HepG2 (cell line): ENCODE data around the gene CSNK1D. TPM values are rescaled to one million over a fixed set of nuclear protein-coding genes. Genes with fewer than 3 reads are reported as not detected.

Experiments used
- AGO2 ChIP-seq: fragments of 200-400 bp; formaldehyde crosslinking; optimal IDR thresholded peaks from 2 replicates; pipeline ENCODE3; 2017; ENCODE audit warnings: mild to moderate bottlenecking, low read depth, low read length, moderate library complexity
- ARNT2 ChIP-seq: sonication (generic); formaldehyde crosslinking; IDR thresholded peaks from 2 replicates; pipeline ENCODE4 v1.8.0; 2022; ENCODE audit warnings: mild to moderate bottlenecking, low read depth, missing genetic modification reagents, moderate library complexity
- ARNTL ChIP-seq: sonication (generic); formaldehyde crosslinking; IDR thresholded peaks from 2 replicates; pipeline ENCODE4 v1.4.0; 2020; ENCODE audit warnings: mild to moderate bottlenecking, missing genetic modification reagents
- CBX1 ChIP-seq: IDR thresholded peaks from one replicate; pipeline ENCODE4 v1.6.1; 2016; ENCODE audit warnings: antibody characterized with exemption, low read depth
- DNMT3B ChIP-seq: conservative IDR thresholded peaks from 2 replicates; pipeline ENCODE4 v1.6.1; 2016; ENCODE audit warnings: missing biosample characterization, control low read depth
- HMGA1 ChIP-seq: sonication (generic); formaldehyde crosslinking; conservative IDR thresholded peaks from 2 replicates; pipeline ENCODE4 v1.4.0; 2020; ENCODE audit warnings: missing genetic modification reagents
- ISL2 ChIP-seq: sonication (generic); formaldehyde crosslinking; IDR thresholded peaks from 2 replicates; pipeline ENCODE4 v1.5.0; 2020; ENCODE audit warnings: missing genetic modification reagents
- KLF6 ChIP-seq: IDR thresholded peaks from 2 replicates; pipeline ENCODE4 v1.8.0; 2016; ENCODE audit warnings: missing biosample characterization, missing genetic modification reagents
- MEF2D ChIP-seq: sonication (generic); formaldehyde crosslinking; IDR thresholded peaks from 2 replicates; pipeline ENCODE4 v1.5.1; 2020; ENCODE audit warnings: mild to moderate bottlenecking, missing genetic modification reagents
- MYC ChIP-seq: sonication (generic); formaldehyde crosslinking; IDR thresholded peaks from 2 replicates; pipeline ENCODE4 v1.9.0; 2021; ENCODE audit warnings: missing genetic modification reagents, borderline replicate concordance
- NCOA1 ChIP-seq: sonication (generic); formaldehyde crosslinking; IDR thresholded peaks from 2 replicates; pipeline ENCODE4 v1.9.0; 2021; ENCODE audit warnings: missing genetic modification reagents
- NR2F6 ChIP-seq, 2 experiments: IDR thresholded peaks; 2 replicates each; pipeline ENCODE4 v1.6.1; 2016; ENCODE audit warnings: antibody characterized with exemption in 1 of 2, mild to moderate bottlenecking in 1 of 2
- POGZ ChIP-seq: sonication (generic); formaldehyde crosslinking; IDR thresholded peaks from 2 replicates; pipeline ENCODE4 v1.4.0; 2020; ENCODE audit warnings: mild to moderate bottlenecking, missing genetic modification reagents
- RFX1 ChIP-seq: fragments of 450-650 bp; IDR thresholded peaks from 2 replicates; pipeline ENCODE4 v1.6.1; 2017
- SRY ChIP-seq: sonication (generic); formaldehyde crosslinking; IDR thresholded peaks from 2 replicates; pipeline ENCODE4 v1.8.0; 2022; ENCODE audit warnings: mild to moderate bottlenecking, missing genetic modification reagents
- TCF7L2 ChIP-seq: IDR thresholded peaks from 2 replicates; pipeline ENCODE4 v1.6.1; 2011; ENCODE audit warnings: mild to moderate bottlenecking, low read depth, low read length, moderate library complexity
- ZBTB42 ChIP-seq: sonication (generic); formaldehyde crosslinking; IDR thresholded peaks from 2 replicates; pipeline ENCODE4 v1.5.0; 2020; ENCODE audit warnings: mild to moderate bottlenecking, missing genetic modification reagents
- ZKSCAN8 ChIP-seq: IDR thresholded peaks from 2 replicates; pipeline ENCODE4 v1.6.1; 2016; ENCODE audit warnings: borderline replicate concordance, missing genetic modification reagents, missing compliant biosample characterization
- ZNF121 ChIP-seq: sonication (generic); formaldehyde crosslinking; IDR thresholded peaks from 2 replicates; pipeline ENCODE4 v1.5.0; 2020; ENCODE audit warnings: mild to moderate bottlenecking, missing genetic modification reagents
- ZNF251 ChIP-seq: sonication (generic); formaldehyde crosslinking; IDR thresholded peaks from 2 replicates; pipeline ENCODE4 v1.9.0; 2021; ENCODE audit warnings: mild to moderate bottlenecking, missing genetic modification reagents
- ZNF496 ChIP-seq: sonication (generic); formaldehyde crosslinking; IDR thresholded peaks from 2 replicates; pipeline ENCODE4 v1.8.1; 2023; ENCODE audit warnings: mild to moderate bottlenecking, moderate library complexity, missing genetic modification reagents; ENCODE audit not compliant: insufficient replicate concordance
- polyA plus RNA-seq, 8 experiments: library from polyadenylated mRNA; depleted of rRNA in 3 of 8; stranded (reverse) in 7 of 8; unstranded in 1 of 8; fragments of >200 nt; fragmentation: Illumina TruSeq in 4 of 8; extraction: Trizol in 4 of 8; gene quantifications; 2 replicates each; pipeline versions ENCODE4 v1.2.1 to v1.2.3, GENCODE V29; 2011 to 2016; ENCODE audit warnings: low read depth in 4 of 8, missing spikeins in 1 of 8, mixed read lengths in 1 of 8; ENCODE audit not compliant: insufficient read depth in 1 of 8
- total RNA-seq, 5 experiments: library from RNA; depleted of rRNA; stranded (reverse); fragments of >200 nt; fragmentation: Illumina TruSeq; extraction: Trizol; gene quantifications; 2 replicates each; pipeline ENCODE4 v1.2.3, GENCODE V29; 2016; ENCODE audit warnings: low read depth in 1 of 5
- TF ChIP-seq, protein P1 (sequence below): sonication (generic); formaldehyde crosslinking; IDR thresholded peaks from 2 replicates; pipeline ENCODE4 v1.4.0; 2020; ENCODE audit warnings: low read depth, missing genetic modification reagents
- TF ChIP-seq, protein P2 (sequence below): sonication (generic); formaldehyde crosslinking; IDR thresholded peaks from 2 replicates; pipeline ENCODE4 v1.4.0; 2020; ENCODE audit warnings: mild to moderate bottlenecking, missing genetic modification reagents
- TF ChIP-seq, protein P3 (sequence below): IDR thresholded peaks from 2 replicates; pipeline ENCODE4 v1.6.1; 2016
- TF ChIP-seq, protein P4 (sequence below): sonication (generic); formaldehyde crosslinking; IDR thresholded peaks from 2 replicates; pipeline ENCODE4 v1.8.1; 2023; ENCODE audit warnings: mild to moderate bottlenecking, moderate library complexity, missing genetic modification reagents

CSNK1D gene
- total and polyA plus RNA-seq, 2 of the 13 experiments (the other 11 are each of a cell fraction or from before 2014, with no cell fraction given), result 31.5 to 128 TPM

DNA sequence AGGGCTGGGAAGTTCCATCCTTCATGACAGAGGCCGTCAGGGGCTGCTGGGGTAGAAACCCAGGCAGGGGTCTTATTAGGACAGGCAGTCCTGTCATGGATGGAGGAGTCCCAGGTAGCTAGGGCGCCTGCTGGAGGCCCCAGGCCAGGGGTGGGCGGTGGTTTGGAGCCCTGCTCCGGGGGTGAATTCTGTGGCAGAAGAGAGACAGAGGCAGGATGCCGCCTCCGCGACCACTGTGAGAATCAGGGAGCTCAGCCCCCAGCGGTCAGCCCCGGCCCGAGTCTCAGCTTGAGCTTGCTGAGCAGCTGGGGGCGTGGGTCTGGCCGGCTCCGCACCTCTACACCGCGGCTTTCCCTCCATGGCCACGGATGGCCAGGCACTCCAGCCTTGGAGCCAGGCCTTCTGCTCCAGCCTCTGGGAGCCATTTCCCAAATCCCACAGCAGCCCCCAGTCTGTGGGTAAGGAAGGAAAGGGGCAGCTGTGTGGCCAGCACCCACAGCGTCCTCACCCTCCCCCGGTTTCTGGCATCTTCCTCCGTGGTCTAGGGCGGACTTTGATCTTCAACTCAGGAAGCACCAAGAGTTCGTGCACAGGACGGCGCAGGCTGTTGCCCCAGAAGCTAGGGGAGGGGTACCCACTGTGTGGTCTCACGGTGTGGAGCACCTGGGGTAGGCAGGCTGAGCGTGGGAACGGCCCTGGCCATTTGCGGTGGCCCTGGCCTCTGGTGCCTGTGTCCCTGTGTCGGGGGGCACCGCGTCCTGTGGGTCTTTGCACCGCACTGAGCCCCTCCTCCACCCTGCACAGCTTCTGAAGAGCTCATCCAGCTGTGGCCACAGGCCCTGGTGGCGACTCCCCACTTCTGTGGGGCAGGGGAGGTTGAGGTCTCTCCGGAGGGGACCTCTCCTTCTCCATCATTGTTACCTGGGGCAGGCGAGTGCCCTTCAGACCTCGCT, 29.8 kb upstream of the CSNK1D start (continued):
- TF ChIP-seq, protein P1, sequence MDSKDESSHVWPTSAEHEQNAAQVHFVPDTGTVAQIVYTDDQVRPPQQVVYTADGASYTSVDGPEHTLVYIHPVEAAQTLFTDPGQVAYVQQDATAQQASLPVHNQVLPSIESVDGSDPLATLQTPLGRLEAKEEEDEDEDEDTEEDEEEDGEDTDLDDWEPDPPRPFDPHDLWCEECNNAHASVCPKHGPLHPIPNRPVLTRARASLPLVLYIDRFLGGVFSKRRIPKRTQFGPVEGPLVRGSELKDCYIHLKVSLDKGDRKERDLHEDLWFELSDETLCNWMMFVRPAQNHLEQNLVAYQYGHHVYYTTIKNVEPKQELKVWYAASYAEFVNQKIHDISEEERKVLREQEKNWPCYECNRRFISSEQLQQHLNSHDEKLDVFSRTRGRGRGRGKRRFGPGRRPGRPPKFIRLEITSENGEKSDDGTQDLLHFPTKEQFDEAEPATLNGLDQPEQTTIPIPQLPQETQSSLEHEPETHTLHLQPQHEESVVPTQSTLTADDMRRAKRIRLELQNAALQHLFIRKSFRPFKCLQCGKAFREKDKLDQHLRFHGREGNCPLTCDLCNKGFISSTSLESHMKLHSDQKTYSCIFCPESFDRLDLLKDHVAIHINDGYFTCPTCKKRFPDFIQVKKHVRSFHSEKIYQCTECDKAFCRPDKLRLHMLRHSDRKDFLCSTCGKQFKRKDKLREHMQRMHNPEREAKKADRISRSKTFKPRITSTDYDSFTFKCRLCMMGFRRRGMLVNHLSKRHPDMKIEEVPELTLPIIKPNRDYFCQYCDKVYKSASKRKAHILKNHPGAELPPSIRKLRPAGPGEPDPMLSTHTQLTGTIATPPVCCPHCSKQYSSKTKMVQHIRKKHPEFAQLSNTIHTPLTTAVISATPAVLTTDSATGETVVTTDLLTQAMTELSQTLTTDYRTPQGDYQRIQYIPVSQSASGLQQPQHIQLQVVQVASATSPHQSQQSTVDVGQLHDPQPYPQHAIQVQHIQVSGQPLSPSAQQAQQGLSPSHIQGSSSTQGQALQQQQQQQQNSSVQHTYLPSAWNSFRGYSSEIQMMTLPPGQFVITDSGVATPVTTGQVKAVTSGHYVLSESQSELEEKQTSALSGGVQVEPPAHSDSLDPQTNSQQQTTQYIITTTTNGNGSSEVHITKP (CRISPR knock-in tag), result no peak
- TF ChIP-seq TCF7L2 (no peak), HMGA1 (CRISPR knock-in tag) (no peak), RFX1 (no peak), DNMT3B (CRISPR knock-in tag) (no peak), KLF6 (CRISPR knock-in tag) (peak; percentile 32; the same call in 1 of the 2 replicates), ZNF496 (CRISPR knock-in tag) (no peak), CBX1 (no peak), AGO2 (no peak), ZNF251 (CRISPR knock-in tag) (no peak), ARNT2 (no peak; the same call in 1 of the 2 replicates), ZKSCAN8 (CRISPR knock-in tag) (no peak), POGZ (no peak), ZBTB42 (CRISPR knock-in tag) (no peak), NCOA1 (CRISPR knock-in tag) (no peak), ARNTL (CRISPR knock-in tag) (no peak), ZNF121 (CRISPR knock-in tag) (no peak), SRY (CRISPR knock-in tag) (peak; percentile 16; the same call in 1 of the 2 replicates), ISL2 (no peak), MEF2D (peak; percentile 65), NR2F6 (IDR thresholded peaks at IDR 0.05) (no peak), NR2F6 (CRISPR knock-in tag; IDR thresholded peaks at IDR 0.05) (no peak; the same call in 1 of the 2 replicates), MYC (peak; percentile 66)
- TF ChIP-seq, protein P2, sequence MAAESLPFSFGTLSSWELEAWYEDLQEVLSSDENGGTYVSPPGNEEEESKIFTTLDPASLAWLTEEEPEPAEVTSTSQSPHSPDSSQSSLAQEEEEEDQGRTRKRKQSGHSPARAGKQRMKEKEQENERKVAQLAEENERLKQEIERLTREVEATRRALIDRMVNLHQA (CRISPR knock-in tag), result no peak
- TF ChIP-seq, protein P3, sequence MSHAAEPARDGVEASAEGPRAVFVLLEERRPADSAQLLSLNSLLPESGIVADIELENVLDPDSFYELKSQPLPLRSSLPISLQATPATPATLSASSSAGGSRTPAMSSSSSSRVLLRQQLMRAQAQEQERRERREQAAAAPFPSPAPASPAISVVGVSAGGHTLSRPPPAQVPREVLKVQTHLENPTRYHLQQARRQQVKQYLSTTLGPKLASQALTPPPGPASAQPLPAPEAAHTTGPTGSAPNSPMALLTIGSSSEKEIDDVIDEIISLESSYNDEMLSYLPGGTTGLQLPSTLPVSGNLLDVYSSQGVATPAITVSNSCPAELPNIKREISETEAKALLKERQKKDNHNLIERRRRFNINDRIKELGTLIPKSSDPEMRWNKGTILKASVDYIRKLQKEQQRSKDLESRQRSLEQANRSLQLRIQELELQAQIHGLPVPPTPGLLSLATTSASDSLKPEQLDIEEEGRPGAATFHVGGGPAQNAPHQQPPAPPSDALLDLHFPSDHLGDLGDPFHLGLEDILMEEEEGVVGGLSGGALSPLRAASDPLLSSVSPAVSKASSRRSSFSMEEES, result peak; percentile 52; the same call in 1 of the 2 replicates
- TF ChIP-seq, protein P4, sequence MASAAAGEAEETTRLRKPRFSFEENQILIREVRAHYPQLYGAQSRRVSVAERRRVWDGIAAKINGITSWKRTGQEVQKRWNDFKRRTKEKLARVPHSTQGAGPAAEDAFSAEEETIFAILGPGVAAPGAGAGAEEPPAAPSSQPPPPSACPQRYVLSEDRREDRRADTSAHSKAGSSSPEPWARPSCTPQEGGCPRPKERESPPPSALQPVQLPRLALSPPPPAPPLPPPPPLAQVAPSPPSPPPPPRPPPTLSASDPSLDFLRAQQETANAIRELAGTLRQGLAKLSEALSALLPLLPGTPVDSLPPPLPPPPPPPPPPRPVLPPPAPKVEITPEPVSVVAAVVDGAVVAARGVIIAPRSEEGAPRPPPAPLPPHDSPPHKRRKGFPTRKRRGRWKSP (CRISPR knock-in tag), result no peak
